CD14-positive monocyte (primary cell): ENCODE measurements around the gene RUVBL1. TPM values are rescaled to one million over a fixed set of nuclear protein-coding genes. Genes with fewer than 3 reads are reported as not detected.
A peak's percentile ranks its signal among the peaks of the same experiment; 100 is the strongest.

Experiments used
- DNase-seq, 3 donors: peaks; one replicate each; pipeline ENCODE4 v3.0.0-alpha.2; 2011 to 2022
- H2AFZ ChIP-seq: 2 replicates; pipeline ENCODE4 v1.6.0; 2012; ENCODE audit warnings: mild to moderate bottlenecking, low read depth, low read length, inconsistent platforms; ENCODE audit not compliant: insufficient read depth, poor library complexity, severe bottlenecking
- H3K27ac ChIP-seq, 2 donors: 1 replicate in 1 of 2; 2 replicates in 1 of 2; pipeline ENCODE4 v1.5.1; 2012 to 2013; ENCODE audit warnings: low read length in 2 of 2, control low read depth in 1 of 2, inconsistent platforms in 1 of 2, low read depth in 1 of 2, mild to moderate bottlenecking in 1 of 2
- H3K27me3 ChIP-seq, 2 donors: one replicate each; pipeline versions ENCODE4 v1.6.0 to v1.6.1; 2011 to 2013; ENCODE audit warnings: low read length in 2 of 2; ENCODE audit not compliant: control insufficient read depth in 2 of 2, insufficient read depth in 2 of 2
- H3K36me3 ChIP-seq, 2 donors: replicated peaks in 1 of 2; 1 replicate in 1 of 2; 2 replicates in 1 of 2; pipeline versions ENCODE4 v1.5.1 to v1.6.1; 2012 to 2013; ENCODE audit warnings: low read length in 2 of 2, control low read depth in 1 of 2, inconsistent platforms in 1 of 2, mild to moderate bottlenecking in 1 of 2; ENCODE audit not compliant: insufficient read depth in 2 of 2, control insufficient read depth in 1 of 2
- H3K4me1 ChIP-seq, 2 donors: 1 replicate in 1 of 2; 2 replicates in 1 of 2; pipeline versions ENCODE4 v1.5.1 to v1.6.1; 2012 to 2013; ENCODE audit warnings: low read length in 2 of 2, control low read depth in 1 of 2, inconsistent platforms in 1 of 2, mild to moderate bottlenecking in 1 of 2, moderate library complexity in 1 of 2; ENCODE audit not compliant: insufficient read depth in 2 of 2, control insufficient read depth in 1 of 2
- H3K4me2 ChIP-seq: replicated peaks from 2 replicates; pipeline ENCODE3; 2012; ENCODE audit warnings: low read length, moderate library complexity, mild to moderate bottlenecking; ENCODE audit not compliant: poor library complexity, severe bottlenecking; ENCODE audit errors: extremely low read depth
- H3K4me3 ChIP-seq, 3 experiments: fragments of 200-600 bp in 1 of 3; sonication (generic) in 1 of 3; replicated peaks in 1 of 3; 1 replicate in 2 of 3; 2 replicates in 1 of 3; pipeline ENCODE4 v1.5.1; 2011 to 2013; ENCODE audit warnings: low read length in 3 of 3, mild to moderate bottlenecking in 3 of 3, control low read depth in 2 of 3, low read depth in 2 of 3, inconsistent platforms in 1 of 3, moderate library complexity in 1 of 3
- H3K79me2 ChIP-seq: 2 replicates; pipeline ENCODE4 v1.6.0; 2012; ENCODE audit warnings: mild to moderate bottlenecking, control low read depth, inconsistent platforms, low read length, moderate library complexity; ENCODE audit not compliant: insufficient read depth
- H3K9ac ChIP-seq: 2 replicates; pipeline ENCODE4 v1.6.0; 2017; ENCODE audit warnings: low read length, mild to moderate bottlenecking; ENCODE audit not compliant: insufficient read depth, poor library complexity, severe bottlenecking
- H3K9me3 ChIP-seq, 2 donors: replicated peaks in 1 of 2; 1 replicate in 1 of 2; 2 replicates in 1 of 2; pipeline versions ENCODE4 v1.5.1 to v1.6.1; 2012 to 2013; ENCODE audit warnings: low read length in 2 of 2, control low read depth in 1 of 2; ENCODE audit not compliant: control insufficient read depth in 1 of 2, insufficient read depth in 1 of 2
- H4K20me1 ChIP-seq: 2 replicates; pipeline ENCODE4 v1.6.0; 2012; ENCODE audit warnings: mild to moderate bottlenecking, low read length, control low read depth, moderate library complexity; ENCODE audit not compliant: insufficient read depth
- H3K27ac Mint-ChIP-seq, 7 donors: one replicate each; pipeline ENCODE4 v1.8.0; 2020; ENCODE audit warnings: mild to moderate bottlenecking in 7 of 7, mixed read lengths in 7 of 7, moderate library complexity in 6 of 7, inconsistent platforms in 2 of 7
- H3K27me3 Mint-ChIP-seq, 3 donors: one replicate each; pipeline ENCODE4 v1.8.0; 2021 to 2022; ENCODE audit warnings: low read depth in 3 of 3, mild to moderate bottlenecking in 3 of 3, mixed read lengths in 3 of 3, moderate library complexity in 3 of 3, inconsistent platforms in 1 of 3
- H3K36me3 Mint-ChIP-seq, 2 donors: one replicate each; pipeline ENCODE4 v1.8.0; 2020; ENCODE audit warnings: mixed read lengths in 2 of 2, inconsistent platforms in 1 of 2, mild to moderate bottlenecking in 1 of 2
- H3K4me1 Mint-ChIP-seq: one replicate; pipeline ENCODE4 v1.8.0; 2020; ENCODE audit warnings: mild to moderate bottlenecking, mixed read lengths
- H3K4me3 Mint-ChIP-seq, 2 donors: one replicate each; pipeline ENCODE4 v1.8.0; 2020; ENCODE audit warnings: mild to moderate bottlenecking in 2 of 2, mixed read lengths in 2 of 2, moderate library complexity in 1 of 2
- H3K9me3 Mint-ChIP-seq, 7 donors: one replicate each; pipeline ENCODE4 v1.8.0; 2020 to 2022; ENCODE audit warnings: mixed read lengths in 7 of 7, mild to moderate bottlenecking in 6 of 7, moderate library complexity in 6 of 7, inconsistent platforms in 2 of 7
- CTCF ChIP-seq: fragments of 200-600 bp; IDR thresholded peaks from one replicate; pipeline ENCODE4 v1.8.0; 2022; ENCODE audit warnings: antibody characterized with exemption, mild to moderate bottlenecking
- WGBS: methylation state at CpG from one replicate; pipeline ENCODE4 v1.1.5; 2013; ENCODE audit warnings: missing lambda C conversion rate; ENCODE audit not compliant: insufficient coverage; 5-methylcytosine and 5-hydroxymethylcytosine counted together
- intact Hi-C, 2 donors: fragments of 100-400 bp; cut with micrococcal nuclease; formaldehyde crosslinking; loops; one replicate each; pipeline versions ENCODE4 v1.15.0 to v1.15.1; 2023
- polyA plus RNA-seq, 3 donors: library from polyadenylated mRNA; depleted of rRNA in 1 of 3; unstranded in 2 of 3; stranded (reverse) in 1 of 3; fragments of 300-500 nt in 2 of 3; fragments of >200 nt in 1 of 3; fragmentation: Illumina TruSeq in 2 of 3; gene quantifications; 1 replicate in 2 of 3; 2 replicates in 1 of 3; pipeline ENCODE4 v1.2.3, GENCODE V29; 2012 to 2021

RUVBL1 gene
- polyA plus RNA-seq, 3 donors: 11.0 to 16.2 (median 14.4) TPM

DNA sequence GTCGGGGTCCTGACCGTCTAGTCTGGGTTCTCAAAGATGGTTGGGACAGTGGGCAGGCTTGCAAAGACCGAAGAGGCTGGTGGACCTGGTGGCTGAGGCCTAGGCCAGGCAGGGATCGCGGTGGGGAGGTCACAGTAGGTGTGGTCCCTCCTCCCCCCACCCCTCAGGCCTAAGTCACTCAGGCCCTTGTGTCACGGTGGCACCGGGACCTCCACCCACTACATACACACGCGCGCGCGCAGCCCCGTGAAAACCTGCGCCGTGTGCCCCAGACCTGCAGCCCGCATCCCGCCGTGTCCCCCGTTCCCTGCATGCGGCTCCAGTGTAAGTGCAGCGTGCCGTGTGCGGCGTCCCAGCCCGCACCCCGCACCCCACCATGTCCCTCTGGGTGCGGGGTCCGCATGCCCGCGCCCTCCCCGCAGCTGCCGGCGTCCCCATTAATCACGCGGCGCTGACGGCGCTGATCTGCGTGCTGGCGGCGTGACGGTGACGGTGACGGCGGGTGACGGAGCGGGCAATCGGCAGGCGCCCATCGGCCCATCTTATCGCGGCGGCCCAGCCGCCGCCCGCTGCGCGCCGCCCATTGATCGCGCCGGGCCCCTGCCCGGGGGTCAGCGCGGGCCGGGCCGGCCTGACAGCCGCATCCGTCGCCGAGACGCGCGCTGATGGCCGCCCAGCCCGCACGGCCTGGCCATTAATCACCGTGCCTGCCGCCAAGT, 47.0 kb downstream of the RUVBL1 start:
- peak overlapping the region; percentile 74 for H3K9ac ChIP-seq
- peaks cover 3% of the 10 kb centered on the region for H3K79me2 ChIP-seq
- Mint-ChIP-seq H3K27ac (peak overlapping the region; percentile 46 to 90 (median 87)), H3K4me3 (peak overlapping the region; percentile 82 to 87), H3K27me3 (peaks cover 0 to 2% (median 0%) of the 10 kb centered on the region in 3 donors), H3K36me3 (peaks cover 33 to 40% of the 10 kb centered on the region in 2 donors), H3K4me1 (peaks cover 37% of the 10 kb centered on the region), H3K9me3 (no peaks in the 10 kb centered on the region)
- no peak for TF ChIP-seq CTCF
- intact Hi-C loops: loop anchor here (5.0 to 10.0 kb wide), 7 partner anchors 46 to 731 kb away; partner anchors contain the start of genes RUVBL1 (in 2 of the 2) and ABTB1 (in 1 of the 2)
- no peaks in the 10 kb centered on the region for H3K27me3 ChIP-seq
- no peaks in the 10 kb centered on the region for H3K9me3 ChIP-seq
- peak overlapping the region; percentile 85 for H2AFZ ChIP-seq
- peaks cover 30 to 51% of the 10 kb centered on the region in 2 donors for H3K4me1 ChIP-seq
- H4K20me1 ChIP-seq: peaks cover 21% of the 10 kb centered on the region
- WGBS: under 1% methylated on average over 70 of the region's 79 CpGs
- H3K4me2 ChIP-seq: peak overlapping the region; percentile 90
- peak overlapping the region; percentile 29 to 77 for H3K27ac ChIP-seq
- peaks cover 24 to 42% of the 10 kb centered on the region in 2 donors for H3K36me3 ChIP-seq
- DNase-seq: peak; percentile 61 to 73 (median 67)
- H3K4me3 ChIP-seq: peak overlapping the region; percentile 39 to 78 (median 67)

DNA sequence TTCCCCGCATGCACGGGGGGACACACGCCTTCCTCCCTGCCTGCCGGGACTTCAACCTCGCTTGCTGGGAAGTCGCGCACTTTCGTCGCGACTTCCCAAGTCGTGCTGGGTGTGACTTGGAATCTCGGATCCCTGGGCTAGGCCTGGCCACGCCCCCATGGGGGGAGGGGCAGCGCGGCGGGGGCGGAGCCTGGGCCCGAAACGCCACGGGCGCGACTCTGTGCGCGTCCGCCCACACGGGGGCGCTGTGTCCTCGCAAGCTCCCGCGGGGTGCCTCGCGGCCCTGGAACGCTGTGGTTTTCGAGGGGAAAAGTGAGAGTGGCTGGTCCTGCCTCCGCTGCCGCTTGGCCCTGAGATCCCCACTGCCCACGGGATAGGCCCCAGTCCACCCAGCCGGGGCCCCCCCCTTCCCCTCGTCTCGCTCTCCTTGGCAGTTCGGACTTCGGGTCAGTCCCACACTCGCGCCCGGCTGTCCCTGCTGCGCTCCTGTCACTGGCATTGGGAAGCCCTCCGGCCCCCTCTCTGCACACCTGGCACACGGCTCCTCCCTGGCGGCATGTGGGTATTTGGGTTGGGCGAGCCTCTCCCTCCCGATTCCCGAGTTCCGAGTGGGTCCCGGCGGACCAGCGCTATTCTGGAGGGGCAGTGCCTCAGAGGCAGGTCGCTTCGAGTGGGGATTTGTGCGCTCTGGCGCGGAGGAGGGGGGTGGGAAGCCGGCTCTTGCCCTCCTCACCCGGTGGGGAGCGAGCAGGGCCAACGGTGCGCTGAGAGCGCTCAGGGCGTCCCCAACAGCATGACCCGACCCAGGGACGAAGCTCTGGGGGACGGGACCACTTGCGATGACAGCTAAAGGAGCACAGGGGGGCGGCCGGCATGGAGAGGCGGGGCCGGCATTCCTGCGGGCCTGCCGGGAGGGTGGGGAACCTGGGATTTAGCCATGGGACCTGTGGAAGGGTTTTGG, 47.8 kb downstream of the RUVBL1 start:
- Histone ChIP-seq H3K36me3 (peaks cover 24 to 42% of the 10 kb centered on the region in 2 donors), H3K27ac (peak overlapping the region; percentile 56 to 77)
- intact Hi-C loops: loop anchor here (5.0 to 10.0 kb wide), 7 partner anchors 46 to 731 kb away; partner anchors contain the start of genes RUVBL1 (in 2 of the 2) and ABTB1 (in 1 of the 2)

More for the DNA sequence above, 47.8 kb downstream of the RUVBL1 start:
- Mint-ChIP-seq H3K9me3 (no peaks in the 10 kb centered on the region), H3K36me3 (peaks cover 27 to 42% of the 10 kb centered on the region in 2 donors), H3K27ac (peak overlapping the region; percentile 70 to 90 (median 87)), H3K4me3 (peak overlapping the region; percentile 82 to 87), H3K4me1 (peaks cover 37% of the 10 kb centered on the region), H3K27me3 (peaks cover 0 to 2% (median 0%) of the 10 kb centered on the region in 3 donors)
- Histone ChIP-seq H2AFZ (peak overlapping the region; percentile 85), H3K27me3 (no peaks in the 10 kb centered on the region), H3K4me3 (peak overlapping the region; percentile 39 to 78 (median 67)), H3K4me1 (peaks cover 30 to 51% of the 10 kb centered on the region in 2 donors), H4K20me1 (peaks cover 30% of the 10 kb centered on the region), H3K79me2 (peaks cover 3% of the 10 kb centered on the region), H3K9ac (peak overlapping the region; percentile 74), H3K9me3 (no peaks in the 10 kb centered on the region), H3K4me2 (peak overlapping the region; percentile 90)
- peak; percentile 75 to 85 (median 83) for DNase-seq
- TF ChIP-seq CTCF: peak; percentile 97
- WGBS: 1% methylated on average over 67 of the region's 78 CpGs
